OCI-LY1 (cell line): ENCODE data around the gene UTP4.

ENCODE experiments used
- CTCF ChIP-seq: fragments of 200-600 bp; sonication (generic), shearing (Covaris generic); IDR thresholded peaks from 2 replicates; pipeline ENCODE4 v1.5.1; 2017; ENCODE audit warnings: mild to moderate bottlenecking, antibody characterized with exemption, low read length, moderate library complexity, mixed read lengths
- EZH2 ChIP-seq: fragments of 200-600 bp; sonication (generic), shearing (Covaris generic); IDR thresholded peaks from 2 replicates; pipeline ENCODE4 v1.8.0; 2017; ENCODE audit warnings: borderline replicate concordance, mixed run types, mild to moderate bottlenecking, antibody characterized with exemption, low read length, moderate library complexity, mixed read lengths

- TF ChIP-seq EZH2, result no peak
- TF ChIP-seq CTCF, result no peak
Measured at GRCh38 chr16:69108064-69108904, 24.2 kb upstream of the UTP4 start.
